PC-3 (cell line): ENCODE measurements around the gene TRPT1. TPM values are rescaled to one million over a fixed set of nuclear protein-coding genes. Genes with fewer than 3 reads are reported as not detected.

Experiments used
- ATAC-seq: fragments of 200-7000 bp; cut with Tn5 transposase; 2 replicates; pipeline ENCODE4 v1.9.1; 2020; ENCODE audit warnings: mild to moderate bottlenecking, moderate library complexity
- BruUV-seq: library from RNA; stranded (reverse); fragments of 400-500 nt; replicated peaks from 2 replicates; lab custom pipeline; 2021; lab: Mats Ljungman, UMichigan
- CTCF ChIA-PET: fragments of 300-600 bp; sonication (Branson Sonifier 250); formaldehyde crosslinking; loops from one replicate; lab custom pipeline; 2022; ENCODE audit warnings: antibody characterized with exemption; lab: Charles Lee
- POLR2A ChIA-PET: fragments of 300-600 bp; sonication (Branson Sonifier 250); formaldehyde crosslinking; loops from one replicate; lab custom pipeline; 2022; ENCODE audit warnings: antibody characterized with exemption; ENCODE audit not compliant: unreplicated experiment; lab: Charles Lee
- DNase-seq: peaks from one replicate; pipeline ENCODE4 v3.0.0-alpha.2; 2015
- H2AFZ ChIP-seq: fragments of 300-600 bp; sonication (generic); 2 replicates; pipeline ENCODE4 v1.6.0; 2016; ENCODE audit warnings: antibody characterized with exemption, low read length
- H3F3A ChIP-seq: fragments of 300-600 bp; sonication (generic); one replicate; pipeline ENCODE4 v1.6.0; 2017; ENCODE audit warnings: antibody characterized with exemption, low read length, control low read depth, mild to moderate bottlenecking; ENCODE audit not compliant: unreplicated experiment
- H3K27ac ChIP-seq: fragments of 300-600 bp; sonication (generic); 2 replicates; pipeline ENCODE4 v1.5.1; 2016; ENCODE audit warnings: mild to moderate bottlenecking, low read length
- H3K27me3 ChIP-seq: fragments of 300-600 bp; sonication (generic); 2 replicates; pipeline ENCODE4 v1.6.1; 2016; ENCODE audit warnings: low read length, mixed read lengths
- H3K36me3 ChIP-seq: fragments of 300-600 bp; sonication (generic); 2 replicates; pipeline ENCODE4 v1.6.1; 2016; ENCODE audit warnings: low read depth, mixed run types, low read length, mixed read lengths
- H3K4me1 ChIP-seq: fragments of 300-600 bp; sonication (generic); 2 replicates; pipeline ENCODE4 v1.5.1; 2016; ENCODE audit warnings: low read length; ENCODE audit not compliant: insufficient read depth
- H3K4me2 ChIP-seq: fragments of 300-600 bp; sonication (generic); 2 replicates; pipeline ENCODE4 v1.6.0; 2016; ENCODE audit warnings: low read length
- H3K4me3 ChIP-seq: fragments of 300-600 bp; sonication (generic); 2 replicates; pipeline ENCODE4 v1.5.1; 2016; ENCODE audit warnings: mild to moderate bottlenecking, low read length, mixed read lengths
- H3K79me2 ChIP-seq: fragments of 300-600 bp; sonication (generic); 2 replicates; pipeline ENCODE4 v1.6.1; 2017; ENCODE audit warnings: low read length, mixed read lengths
- H3K9ac ChIP-seq: fragments of 300-600 bp; sonication (generic); 2 replicates; pipeline ENCODE4 v1.6.0; 2016; ENCODE audit warnings: mild to moderate bottlenecking, low read length
- H3K9me2 ChIP-seq: fragments of 300-600 bp; sonication (generic); replicated peaks from 2 replicates; pipeline ENCODE4 v1.6.1; 2016; ENCODE audit warnings: mixed run types, low read length, mixed read lengths
- H3K9me3 ChIP-seq: fragments of 300-600 bp; sonication (generic); 2 replicates; pipeline ENCODE4 v1.6.1; 2016; ENCODE audit warnings: low read length, mixed read lengths
- H4K20me1 ChIP-seq: fragments of 300-600 bp; sonication (generic); 2 replicates; pipeline ENCODE4 v1.6.1; 2016; ENCODE audit warnings: low read length, mixed read lengths
- CTCF ChIP-seq: fragments of 300-600 bp; sonication (generic); conservative IDR thresholded peaks from 2 replicates; pipeline ENCODE4 v1.5.1; 2017; ENCODE audit warnings: antibody characterized with exemption, low read depth, mild to moderate bottlenecking, low read length
- EZH2 ChIP-seq: fragments of 300-600 bp; sonication (generic); IDR thresholded peaks from one replicate; pipeline ENCODE4 v1.6.1; 2017; ENCODE audit warnings: antibody characterized with exemption, mild to moderate bottlenecking, low read length; ENCODE audit not compliant: unreplicated experiment
- EZH2phosphoT487 ChIP-seq: fragments of 300-600 bp; sonication (generic); IDR thresholded peaks from 2 replicates; pipeline ENCODE4 v1.6.1; 2018; ENCODE audit warnings: mild to moderate bottlenecking, antibody characterized with exemption, low read length, borderline replicate concordance
- intact Hi-C: fragments of 100-400 bp; cut with micrococcal nuclease; formaldehyde crosslinking; loops from 2 replicates; pipeline ENCODE4 v1.9.0; 2023
- total RNA-seq: library from RNA; depleted of rRNA; stranded (reverse); fragments of >200 nt; gene quantifications from 2 replicates; pipeline ENCODE4 v1.2.3, GENCODE V29; 2014

The TRPT1 gene
- total RNA-seq, 1 experiment from 2014 or later, result 57.7 TPM

- H3K36me3 ChIP-seq, result peaks cover 25% of the 10 kb centered on the region
- CTCF ChIA-PET, result no interaction called here
- H3K4me2 ChIP-seq, result no peak overlapping the region
- no peak overlapping the region for H3K9ac ChIP-seq
- POLR2A ChIA-PET, result interaction anchor here (0.5 kb wide), 1 partner anchor 10 kb away, joined by 12 read pairs; no protein-coding TSS in a partner anchor
- BruUV-seq, result no TSS peak
- H3K9me2 ChIP-seq, result no peaks in the 10 kb centered on the region
- H3K27ac ChIP-seq, result no peak overlapping the region
- H2AFZ ChIP-seq, result no peak overlapping the region
- ATAC-seq (no peak), DNase-seq (no peak)
- H3K9me3 ChIP-seq, result no peaks in the 10 kb centered on the region
- no peak overlapping the region for H3K4me3 ChIP-seq
- no peaks in the 10 kb centered on the region for H3F3A ChIP-seq
- TF ChIP-seq EZH2phosphoT487, result no peak
- TF ChIP-seq CTCF, result no peak
- no peak for TF ChIP-seq EZH2
- no peaks in the 10 kb centered on the region for H3K27me3 ChIP-seq
- intact Hi-C loops, result no loop called here
- H3K4me1 ChIP-seq, result peaks cover 25% of the 10 kb centered on the region
- no peaks in the 10 kb centered on the region; the same call in 1 of the 2 replicates for H4K20me1 ChIP-seq
- H3K79me2 ChIP-seq, result peaks cover 25% of the 10 kb centered on the region
Observed at GRCh38 chr11:64254326-64254725, 28.3 kb upstream of the TRPT1 start.

GRCh38 chr11:64253481-64253880 is 27.5 kb upstream of the TRPT1 start:
- no TSS peak for BruUV-seq
- Histone ChIP-seq H3K36me3 (peaks cover 21% of the 10 kb centered on the region), H3K4me1 (peaks cover 25% of the 10 kb centered on the region), H3K4me2 (peak overlapping the region; percentile 98), H3K79me2 (peaks cover 25% of the 10 kb centered on the region), H3K9me2 (no peaks in the 10 kb centered on the region), H3K4me3 (peak overlapping the region; percentile 85; the same call in 1 of the 2 replicates), H3K27me3 (no peaks in the 10 kb centered on the region), H3K27ac (no peak overlapping the region), H2AFZ (no peak overlapping the region), H4K20me1 (no peaks in the 10 kb centered on the region; the same call in 1 of the 2 replicates), H3F3A (no peaks in the 10 kb centered on the region), H3K9me3 (no peaks in the 10 kb centered on the region), H3K9ac (no peak overlapping the region)
- POLR2A ChIA-PET, result no interaction called here
- DNase-seq (peak; percentile 44), ATAC-seq (no peak)
- intact Hi-C loops, result no loop called here
- CTCF ChIA-PET, result interaction anchor here (0.6 kb wide), 1 partner anchor 93 kb away, joined by 3 read pairs; no protein-coding TSS in a partner anchor
- TF ChIP-seq EZH2 (no peak), EZH2phosphoT487 (no peak)

GRCh38 chr11:64253043-64253442 is 27.1 kb upstream of the TRPT1 start:
- no peak overlapping the region for H3K27ac ChIP-seq
- TSS peak; percentile 9 for BruUV-seq
- H4K20me1 ChIP-seq, result no peaks in the 10 kb centered on the region; the same call in 1 of the 2 replicates
- intact Hi-C loops, result no loop called here
- H3K79me2 ChIP-seq, result peaks cover 25% of the 10 kb centered on the region
- peaks cover 25% of the 10 kb centered on the region for H3K4me1 ChIP-seq
- H3K36me3 ChIP-seq, result peaks cover 21% of the 10 kb centered on the region
- peak overlapping the region; percentile 98 for H3K4me2 ChIP-seq
- no peak for ATAC-seq
- TF ChIP-seq CTCF (no peak), EZH2 (no peak), EZH2phosphoT487 (no peak)
- no peaks in the 10 kb centered on the region for H3K9me3 ChIP-seq
- peak overlapping the region; percentile 85 for H3K4me3 ChIP-seq
- DNase-seq, result no peak
- CTCF ChIA-PET, result interaction anchor here (0.6 kb wide), 2 partner anchors 12 to 93 kb away, joined by 3 read pairs; partner anchors contain the start of gene FKBP2
- no peak overlapping the region for H2AFZ ChIP-seq
- POLR2A ChIA-PET, result no interaction called here
- H3F3A ChIP-seq, result no peaks in the 10 kb centered on the region
- H3K9me2 ChIP-seq, result no peaks in the 10 kb centered on the region
- no peak overlapping the region for H3K9ac ChIP-seq
- H3K27me3 ChIP-seq, result no peaks in the 10 kb centered on the region
